ENCODE results near the gene TCF15. TPM values are rescaled to one million over a fixed set of nuclear protein-coding genes. Genes with fewer than 3 reads are reported as not detected.

TCF15 gene
- total RNA-seq, 4 donors from 2014 or later, result 0.59 TPM; not detected in 3

- H3K9me3 ChIP-seq, result no peaks in the 10 kb centered on the region
- TF ChIP-seq CTCF (IDR thresholded peaks at IDR 0.05) (peak; percentile 70 to 89 (median 76)), POLR2A (IDR thresholded peaks at IDR 0.05) (no peak)
- peak; percentile 44 to 51 for DNase-seq
- H3K36me3 ChIP-seq, result no peaks in the 10 kb centered on the region
- H3K4me1 ChIP-seq, result no peaks in the 10 kb centered on the region
- intact Hi-C loops (cut with DNase I), result loop anchor here (5.0 to 10.0 kb wide), 2 partner anchors 86 to 173 kb away; no protein-coding TSS in a partner anchor
- H3K27me3 ChIP-seq, result no peaks in the 10 kb centered on the region
- H3K4me3 ChIP-seq (replicated peaks in 1 of 3), result no peak overlapping the region
- WGBS, 2 donors, result 42 to 52% methylated on average over 12 of the region's 12 CpGs
- H3K27ac ChIP-seq, result no peak overlapping the region
Observed at GRCh38 chr20:561437-562231, 48.5 kb downstream of the TCF15 start.

GRCh38 chr20:560680-561079 lies 49.4 kb downstream of the TCF15 start:
- Histone ChIP-seq H3K36me3 (no peaks in the 10 kb centered on the region), H3K4me1 (peaks cover 6 to 7% of the 10 kb centered on the region in 2 donors), H3K27me3 (no peaks in the 10 kb centered on the region), H3K27ac (no peak overlapping the region), H3K9me3 (no peaks in the 10 kb centered on the region), H3K4me3 (replicated peaks in 1 of 3) (no peak overlapping the region)
- no peak for DNase-seq
- 41 to 56% methylated on average over 2 of the region's 2 CpGs for WGBS, 2 donors
- TF ChIP-seq POLR2A (IDR thresholded peaks at IDR 0.05) (no peak), CTCF (IDR thresholded peaks at IDR 0.05) (no peak)
- intact Hi-C loops (cut with DNase I), result loop anchor here (5.0 to 10.0 kb wide), 2 partner anchors 87 to 174 kb away; no protein-coding TSS in a partner anchor

GRCh38 chr20:558117-558516 lies 52.0 kb downstream of the TCF15 start:
- intact Hi-C loops (cut with DNase I), result no loop called here
- DNase-seq, result no peak
- H3K27me3 ChIP-seq, result no peaks in the 10 kb centered on the region

GRCh38 chr20:556984-557383 lies 53.1 kb downstream of the TCF15 start:
- WGBS, 2 donors, result 93 to 98% methylated on average over 2 of the region's 2 CpGs
- DNase-seq, result no peak
- Histone ChIP-seq H3K9me3 (no peaks in the 10 kb centered on the region), H3K27ac (no peak overlapping the region), H3K36me3 (no peaks in the 10 kb centered on the region), H3K4me3 (replicated peaks in 1 of 3) (no peak overlapping the region), H3K4me1 (peaks cover 8 to 11% of the 10 kb centered on the region in 2 donors), H3K27me3 (no peaks in the 10 kb centered on the region)
- intact Hi-C loops (cut with DNase I), result no loop called here
- no peak for TF ChIP-seq CTCF (IDR thresholded peaks at IDR 0.05)
- TF ChIP-seq POLR2A (IDR thresholded peaks at IDR 0.05), result no peak

More at GRCh38 chr20:558117-558516, 52.0 kb downstream of the TCF15 start:
- H3K36me3 ChIP-seq, result no peaks in the 10 kb centered on the region
- no peak overlapping the region for H3K4me3 ChIP-seq (replicated peaks in 1 of 3)
- H3K4me1 ChIP-seq, result peaks cover 8 to 11% of the 10 kb centered on the region in 2 donors
- H3K9me3 ChIP-seq, result no peaks in the 10 kb centered on the region
- WGBS, 2 donors, result 84 to 85% methylated on average over 3 of the region's 3 CpGs
- no peak for TF ChIP-seq CTCF (IDR thresholded peaks at IDR 0.05)
- TF ChIP-seq POLR2A (IDR thresholded peaks at IDR 0.05), result no peak
- H3K27ac ChIP-seq, result no peak overlapping the region

- no peak overlapping the region for H3K27ac ChIP-seq
- no peaks in the 10 kb centered on the region for H3K27me3 ChIP-seq
- no peak for TF ChIP-seq CTCF (IDR thresholded peaks at IDR 0.05)
- TF ChIP-seq POLR2A (IDR thresholded peaks at IDR 0.05), result no peak
- peaks cover 8 to 11% of the 10 kb centered on the region in 2 donors for H3K4me1 ChIP-seq
- DNase-seq, result peak; percentile 86 to 88
- intact Hi-C loops (cut with DNase I), result no loop called here
- H3K9me3 ChIP-seq, result no peaks in the 10 kb centered on the region
- 17 to 18% methylated on average over 6 of the region's 6 CpGs for WGBS, 2 donors
- H3K36me3 ChIP-seq, result no peaks in the 10 kb centered on the region
- H3K4me3 ChIP-seq (replicated peaks in 1 of 3), result no peak overlapping the region
Observed at GRCh38 chr20:555976-556385, 54.1 kb downstream of the TCF15 start.
